NCI-H226 (cell line): Measurements from ENCODE around the gene TRIM49D2.
"Not testable (repeated sequence)": the region's sequence is repeated elsewhere in the genome, so short reads cannot be mapped to it uniquely, and the experiment has no call there.

Source experiments
- DNase-seq: peaks from one replicate; pipeline ENCODE4 v3.0.0-alpha.2; 2015

The TRIM49D2 gene

GRCh38 chr11:89923764-89924163 lies at the start of gene TRIM49D2:
TSS of gene TRIM49D2 (plus strand) at chr11:89924064. CDS start at chr11:89926762, 2,698 bp downstream.
- not testable (repeated sequence) for DNase-seq

GRCh38 chr11:89877511-89877910 lies 46.4 kb upstream of the TRIM49D2 start:
- not testable (repeated sequence) for DNase-seq

- DNase-seq = not testable (repeated sequence)
Observed at GRCh38 chr11:89893245-89893644, 30.6 kb upstream of the TRIM49D2 start.

- not testable (repeated sequence) for DNase-seq
Observed at GRCh38 chr11:89900809-89901208, 23.1 kb upstream of the TRIM49D2 start.

GRCh38 chr11:89922195-89922660 lies 1.6 kb upstream of the TRIM49D2 start, which contains the start of gene TRIM49D1:
TSS of gene TRIM49D1 (minus strand) at chr11:89922245. CDS start at chr11:89917710, 4,535 bp downstream.
- DNase-seq = no peak

GRCh38 chr11:89960833-89961232 lies 37.0 kb downstream of the TRIM49D2 start:
- not testable (repeated sequence) for DNase-seq

GRCh38 chr11:89965737-89966136 lies 41.9 kb downstream of the TRIM49D2 start, which contains the start of gene TRIM64:
TSS of gene TRIM64 (plus strand) at chr11:89966037. CDS start at chr11:89968504, 2,467 bp downstream.
- DNase-seq = not testable (repeated sequence)
